ENCODE data around the gene HSPBAP1.

HSPBAP1 gene

DNA sequence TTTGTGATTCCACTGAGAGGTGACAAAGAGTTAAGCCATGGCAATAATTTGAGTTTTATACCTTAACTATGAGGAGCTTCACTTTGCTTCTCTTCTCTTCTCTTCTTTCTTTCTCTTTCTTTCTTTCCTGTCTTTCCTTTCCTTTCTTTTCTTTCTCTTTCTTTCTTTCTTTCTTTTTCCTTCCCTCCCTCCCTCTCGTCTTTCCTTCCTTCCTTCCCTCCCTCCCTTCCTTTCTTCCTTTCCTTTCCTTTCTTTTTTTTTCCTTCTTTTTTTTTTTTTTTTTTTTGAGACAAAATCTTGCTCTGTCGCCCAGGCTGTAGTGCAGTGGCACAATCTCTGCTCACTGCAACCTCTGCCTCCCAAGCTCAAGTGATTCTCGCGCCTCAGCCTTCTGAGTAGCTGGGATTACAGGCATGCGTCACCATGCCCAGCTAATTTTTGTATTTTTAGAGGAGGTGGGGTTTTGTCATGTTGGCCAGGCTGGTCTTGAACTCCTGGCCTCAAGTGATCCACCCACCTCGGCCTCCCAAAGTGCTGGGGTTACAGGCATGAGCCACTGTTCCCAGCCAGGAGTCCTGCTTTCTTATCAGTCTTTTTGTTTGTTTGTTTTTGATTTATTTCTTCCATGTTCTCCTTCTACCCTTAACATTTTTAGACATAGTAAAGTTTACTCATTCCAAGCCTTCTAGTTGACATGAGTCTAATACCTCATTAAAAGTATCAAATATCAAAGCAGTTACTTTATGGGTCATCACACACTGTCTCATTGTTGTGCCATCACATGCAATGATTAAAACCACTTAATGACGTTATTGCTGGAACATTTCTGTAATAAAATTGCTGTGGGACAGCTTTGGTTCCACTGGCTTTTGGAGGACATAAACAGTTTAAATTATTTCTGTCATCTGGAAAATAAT is 31.1 kb upstream of the HSPBAP1 start:
- Histone ChIP-seq H3K27me3 (replicated peaks; ENCODE audit: control insufficient read depth, insufficient read depth, low read length) (no peaks in the 10 kb centered on the region), H3K4me3 (replicated peaks; ENCODE audit: low read depth, low read length) (no peak overlapping the region), H3K36me3 (ENCODE audit: control insufficient read depth, insufficient read depth, low read length) (no peaks in the 10 kb centered on the region)
- no peak for DNase-seq (ENCODE audit: extremely low read depth, insufficient read length)
- TF ChIP-seq CTCF (IDR thresholded peaks at IDR 0.05; ENCODE audit: insufficient read depth, low read length, poor library complexity, severe bottlenecking), result no peak

- no peak for DNase-seq (ENCODE audit: extremely low read depth, insufficient read length)
- Histone ChIP-seq H3K4me3 (replicated peaks; ENCODE audit: low read depth, low read length) (no peak overlapping the region), H3K27me3 (replicated peaks; ENCODE audit: control insufficient read depth, insufficient read depth, low read length) (no peaks in the 10 kb centered on the region), H3K36me3 (ENCODE audit: control insufficient read depth, insufficient read depth, low read length) (no peaks in the 10 kb centered on the region)
- no peak for TF ChIP-seq CTCF (IDR thresholded peaks at IDR 0.05; ENCODE audit: insufficient read depth, low read length, poor library complexity, severe bottlenecking)
These were observed 23.0 kb upstream of the HSPBAP1 start for GRCh38 chr3:122816587-122816986.

- Histone ChIP-seq H3K27me3 (replicated peaks; ENCODE audit: control insufficient read depth, insufficient read depth, low read length) (no peaks in the 10 kb centered on the region), H3K36me3 (ENCODE audit: control insufficient read depth, insufficient read depth, low read length) (no peaks in the 10 kb centered on the region), H3K4me3 (replicated peaks; ENCODE audit: low read depth, low read length) (no peak overlapping the region)
- DNase-seq (ENCODE audit: extremely low read depth, insufficient read length), result no peak
- no peak for TF ChIP-seq CTCF (IDR thresholded peaks at IDR 0.05; ENCODE audit: insufficient read depth, low read length, poor library complexity, severe bottlenecking)
These were observed 17.1 kb upstream of the HSPBAP1 start for GRCh38 chr3:122810734-122811133.

- no peak for TF ChIP-seq CTCF (IDR thresholded peaks at IDR 0.05; ENCODE audit: insufficient read depth, low read length, poor library complexity, severe bottlenecking)
- no peak overlapping the region for H3K4me3 ChIP-seq (replicated peaks; ENCODE audit: low read depth, low read length)
These were observed 10.3 kb upstream of the HSPBAP1 start for GRCh38 chr3:122803977-122804376.

GRCh38 chr3:122802323-122802722 is 8.7 kb upstream of the HSPBAP1 start:
- no peak for TF ChIP-seq CTCF (IDR thresholded peaks at IDR 0.05; ENCODE audit: insufficient read depth, low read length, poor library complexity, severe bottlenecking)
- Histone ChIP-seq H3K4me3 (replicated peaks; ENCODE audit: low read depth, low read length) (no peak overlapping the region), H3K36me3 (ENCODE audit: control insufficient read depth, insufficient read depth, low read length) (no peaks in the 10 kb centered on the region), H3K27me3 (replicated peaks; ENCODE audit: control insufficient read depth, insufficient read depth, low read length) (no peaks in the 10 kb centered on the region)
- no peak for DNase-seq (ENCODE audit: extremely low read depth, insufficient read length)

More at GRCh38 chr3:122803977-122804376, 10.3 kb upstream of the HSPBAP1 start:
- no peaks in the 10 kb centered on the region for H3K27me3 ChIP-seq (replicated peaks; ENCODE audit: control insufficient read depth, insufficient read depth, low read length)
- no peak for DNase-seq (ENCODE audit: extremely low read depth, insufficient read length)
- H3K36me3 ChIP-seq (ENCODE audit: control insufficient read depth, insufficient read depth, low read length), result no peaks in the 10 kb centered on the region
